OCI-LY7 (cell line): ENCODE measurements around the gene PCDHGA7. TPM values are rescaled to one million over a fixed set of nuclear protein-coding genes. Genes with fewer than 3 reads are reported as not detected.
A peak's percentile ranks its signal among the peaks of the same experiment; 100 is the strongest.

Experiments used
- BruUV-seq: library from RNA; stranded (reverse); fragments of 400-500 nt; replicated peaks from 2 replicates; lab custom pipeline; 2021; lab: Mats Ljungman, UMichigan
- CTCF ChIA-PET: fragments of 300-600 bp; sonication (Branson Sonifier 250); formaldehyde crosslinking; loops from one replicate; lab custom pipeline; 2022; ENCODE audit warnings: antibody characterized with exemption; ENCODE audit not compliant: unreplicated experiment; lab: Charles Lee
- POLR2A ChIA-PET: fragments of 300-600 bp; sonication (Branson Sonifier 250); formaldehyde crosslinking; loops from one replicate; lab custom pipeline; 2022; ENCODE audit warnings: antibody characterized with exemption; lab: Charles Lee
- DNase-seq: peaks from one replicate; pipeline ENCODE4 v3.0.0-alpha.2; 2015; ENCODE audit warnings: low spot score
- H2AFZ ChIP-seq: fragments of 200-600 bp; sonication (generic), shearing (Covaris generic); 2 replicates; pipeline ENCODE4 v1.6.1; 2014; ENCODE audit warnings: mild to moderate bottlenecking, antibody characterized with exemption, low read length, moderate library complexity
- H3K27ac ChIP-seq: fragments of 200-600 bp; sonication (generic); 2 replicates; pipeline ENCODE4 v1.5.1; 2014; ENCODE audit warnings: mixed run types, low read depth, mild to moderate bottlenecking, moderate library complexity, low read length, inconsistent platforms; ENCODE audit not compliant: poor library complexity, severe bottlenecking
- H3K36me3 ChIP-seq: fragments of 200-600 bp; sonication (generic); 2 replicates; pipeline ENCODE4 v1.6.1; 2014; ENCODE audit warnings: mild to moderate bottlenecking, antibody characterized with exemption, low read length, moderate library complexity, mixed read lengths; ENCODE audit not compliant: insufficient read depth
- H3K4me1 ChIP-seq: fragments of 200-600 bp; sonication (generic); 2 replicates; pipeline ENCODE4 v1.5.1; 2014; ENCODE audit warnings: mild to moderate bottlenecking, low read length; ENCODE audit not compliant: insufficient read depth, poor library complexity, severe bottlenecking
- H3K4me2 ChIP-seq: fragments of 200-600 bp; sonication (generic); 2 replicates; pipeline ENCODE4 v1.6.1; 2014; ENCODE audit warnings: mild to moderate bottlenecking, low read length
- H3K4me3 ChIP-seq: fragments of 200-600 bp; sonication (generic); 2 replicates; pipeline ENCODE4 v1.5.1; 2014; ENCODE audit warnings: mild to moderate bottlenecking, low read depth, low read length; ENCODE audit not compliant: poor library complexity, severe bottlenecking
- H3K79me2 ChIP-seq: fragments of 200-600 bp; sonication (generic); 2 replicates; pipeline ENCODE4 v1.6.1; 2016; ENCODE audit warnings: low read depth, mild to moderate bottlenecking, low read length, moderate library complexity, mixed read lengths; ENCODE audit not compliant: insufficient read depth
- H3K9me2 ChIP-seq: fragments of 200-600 bp; sonication (generic); 2 replicates; pipeline ENCODE4 v1.6.1; 2016; ENCODE audit warnings: mild to moderate bottlenecking, low read length, mixed read lengths; ENCODE audit not compliant: insufficient read depth
- H3K9me3 ChIP-seq: fragments of 200-600 bp; sonication (generic); 2 replicates; pipeline ENCODE4 v1.6.1; 2014; ENCODE audit warnings: mild to moderate bottlenecking, mixed run types, low read length, mixed read lengths
- H4K20me1 ChIP-seq: fragments of 200-600 bp; sonication (generic); 2 replicates; pipeline ENCODE4 v1.6.1; 2014; ENCODE audit warnings: mild to moderate bottlenecking, antibody characterized with exemption, low read length, moderate library complexity, mixed read lengths; ENCODE audit not compliant: insufficient read depth
- EZH2phosphoT487 ChIP-seq: fragments of 200-600 bp; sonication (generic); IDR thresholded peaks from 2 replicates; pipeline ENCODE4 v1.6.1; 2018; ENCODE audit warnings: low read depth, borderline replicate concordance, mild to moderate bottlenecking, mixed run types, antibody characterized with exemption, low read length, moderate library complexity, mixed read lengths
- intact Hi-C: fragments of 100-400 bp; cut with micrococcal nuclease; formaldehyde crosslinking; loops from one replicate; pipeline ENCODE4 v1.10.0; 2022; ENCODE audit not compliant: unreplicated experiment
- total RNA-seq, 2 experiments: library from RNA; depleted of rRNA in 1 of 2; stranded (reverse); fragments of >200 nt in 1 of 2; shearing (Covaris generic) in 1 of 2; gene quantifications; 2 replicates each; pipeline ENCODE4 v1.2.3, GENCODE V29; 2014 to 2022
- TF ChIP-seq, protein P1 (sequence below): fragments of 200-600 bp; sonication (generic); conservative IDR thresholded peaks from 2 replicates; pipeline ENCODE4 v1.5.1; 2014; ENCODE audit warnings: mild to moderate bottlenecking, antibody characterized with exemption, low read length, moderate library complexity, mixed read lengths

Gene PCDHGA7
- total RNA-seq, 2 experiments from 2014 or later, result 5.6 to 6.4 TPM

DNA sequence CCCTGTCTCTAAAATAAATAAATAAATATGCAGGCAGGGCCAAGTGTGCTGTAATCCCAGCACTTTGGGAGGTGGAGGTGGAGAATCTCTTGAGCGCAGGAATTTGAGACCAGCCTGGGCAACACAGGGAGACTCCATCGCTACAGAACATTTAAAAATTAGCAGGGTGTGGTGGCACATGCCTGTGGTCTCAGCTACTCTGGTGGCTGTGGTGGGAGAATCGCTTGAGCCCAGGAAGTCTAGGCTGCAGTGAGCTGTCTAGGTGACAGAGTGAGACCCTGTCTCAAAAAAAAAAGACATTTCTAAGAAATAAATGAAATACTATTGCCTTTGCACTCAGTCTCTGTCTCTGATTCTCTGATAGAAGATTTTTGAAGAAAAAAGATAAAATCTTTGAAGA lies 29.0 kb downstream of the PCDHGA7 start:
- Histone ChIP-seq H3K36me3 (no peaks in the 10 kb centered on the region), H3K4me1 (no peaks in the 10 kb centered on the region), H2AFZ (no peak overlapping the region), H4K20me1 (no peaks in the 10 kb centered on the region), H3K9me3 (no peaks in the 10 kb centered on the region), H3K4me2 (no peak overlapping the region), H3K4me3 (no peak overlapping the region), H3K9me2 (no peaks in the 10 kb centered on the region), H3K27ac (no peak overlapping the region), H3K79me2 (no peaks in the 10 kb centered on the region)
- ChIA-PET POLR2A (interaction anchor here (2.2 kb wide), 1 partner anchor 152 kb away, joined by 6 read pairs; no protein-coding TSS in a partner anchor), CTCF (interaction anchor here (0.9 kb wide), 1 partner anchor 152 kb away, joined by 5 read pairs; no protein-coding TSS in a partner anchor)
- no TSS peak for BruUV-seq
- intact Hi-C loops, result loop anchor here (5.0 kb wide), 1 partner anchor 54 kb away; the partner anchor contains the start of genes PCDHGA4 and PCDHGB2
- no peak for DNase-seq
- TF ChIP-seq, protein P1, sequence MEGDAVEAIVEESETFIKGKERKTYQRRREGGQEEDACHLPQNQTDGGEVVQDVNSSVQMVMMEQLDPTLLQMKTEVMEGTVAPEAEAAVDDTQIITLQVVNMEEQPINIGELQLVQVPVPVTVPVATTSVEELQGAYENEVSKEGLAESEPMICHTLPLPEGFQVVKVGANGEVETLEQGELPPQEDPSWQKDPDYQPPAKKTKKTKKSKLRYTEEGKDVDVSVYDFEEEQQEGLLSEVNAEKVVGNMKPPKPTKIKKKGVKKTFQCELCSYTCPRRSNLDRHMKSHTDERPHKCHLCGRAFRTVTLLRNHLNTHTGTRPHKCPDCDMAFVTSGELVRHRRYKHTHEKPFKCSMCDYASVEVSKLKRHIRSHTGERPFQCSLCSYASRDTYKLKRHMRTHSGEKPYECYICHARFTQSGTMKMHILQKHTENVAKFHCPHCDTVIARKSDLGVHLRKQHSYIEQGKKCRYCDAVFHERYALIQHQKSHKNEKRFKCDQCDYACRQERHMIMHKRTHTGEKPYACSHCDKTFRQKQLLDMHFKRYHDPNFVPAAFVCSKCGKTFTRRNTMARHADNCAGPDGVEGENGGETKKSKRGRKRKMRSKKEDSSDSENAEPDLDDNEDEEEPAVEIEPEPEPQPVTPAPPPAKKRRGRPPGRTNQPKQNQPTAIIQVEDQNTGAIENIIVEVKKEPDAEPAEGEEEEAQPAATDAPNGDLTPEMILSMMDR, result no peak
- TF ChIP-seq EZH2phosphoT487, result no peak

DNA sequence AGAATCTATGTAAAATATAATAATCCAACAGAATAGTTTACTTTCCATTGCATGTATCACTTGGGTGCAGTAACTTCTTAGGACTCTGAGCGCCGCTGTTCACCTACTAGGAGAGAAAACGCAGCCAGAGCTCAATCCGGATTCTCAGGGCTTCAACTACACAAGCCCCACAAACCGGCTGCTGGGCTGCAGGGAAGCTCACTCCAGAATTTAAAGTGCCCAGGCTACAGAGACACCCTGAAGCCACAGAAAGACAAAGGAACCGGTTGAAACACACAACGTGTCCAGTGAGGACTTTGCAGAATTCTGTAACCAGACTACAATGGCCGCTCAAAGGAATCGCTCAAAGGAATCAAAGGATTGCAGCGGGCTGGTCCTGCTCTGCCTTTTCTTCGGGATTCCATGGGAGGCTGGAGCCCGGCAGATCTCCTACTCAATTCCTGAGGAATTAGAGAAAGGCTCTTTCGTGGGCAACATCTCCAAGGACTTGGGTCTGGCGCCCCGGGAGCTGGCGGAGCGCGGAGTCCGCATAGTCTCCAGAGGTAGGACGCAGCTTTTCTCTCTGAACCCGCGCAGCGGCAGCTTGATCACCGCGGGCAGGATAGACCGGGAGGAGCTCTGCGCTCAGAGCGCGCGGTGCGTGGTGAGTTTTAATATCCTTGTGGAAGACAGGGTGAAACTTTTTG lies 30.5 kb downstream of the PCDHGA7 start, which contains the start of gene PCDHGA10:
Gene PCDHGA10 (plus strand): TSS at position 134 of the 686 bp plus-strand sequence. CDS start 189 bp downstream, at position 323.
- Histone ChIP-seq H3K27ac (no peak within 1 kb of the TSS), H3K9me3 (no peaks in the 10 kb centered on the region), H3K4me3 (no peak within 1 kb of the TSS), H3K4me2 (peak within 1 kb of the TSS; percentile 37; the same call in 1 of the 2 replicates), H3K79me2 (no peaks in the 10 kb centered on the region), H3K36me3 (no peaks in the 10 kb centered on the region), H3K4me1 (no peaks in the 10 kb centered on the region), H2AFZ (no peak within 1 kb of the TSS), H3K9me2 (no peaks in the 10 kb centered on the region), H4K20me1 (no peaks in the 10 kb centered on the region)
- POLR2A ChIA-PET, result interaction anchor here (0.9 to 2.2 kb wide), 4 partner anchors 63 to 151 kb away, joined by 3 to 6 read pairs (median 3); partner anchors contain the start of gene PCDHGB1
- peak; percentile 70 for DNase-seq
- BruUV-seq, result no TSS peak
- CTCF ChIA-PET, result interaction anchor here (0.9 to 1.7 kb wide), 4 partner anchors 43 to 151 kb away, joined by 3 to 8 read pairs (median 4); partner anchors contain the start of gene PCDHGB3
- intact Hi-C loops, result loop anchor here (1.0 to 5.0 kb wide), 2 partner anchors 26 to 56 kb away; partner anchors contain the start of genes PCDHGA4, PCDHGB2 and PCDHGB4
- TF ChIP-seq, protein P1, result peak; percentile 88
- no peak for TF ChIP-seq EZH2phosphoT487
